Right lung (tissue), 10 donors: Measurements from ENCODE around the gene KRT3. TPM values are rescaled to one million over a fixed set of nuclear protein-coding genes. Genes with fewer than 3 reads are reported as not detected.

Experiments
- DNase-seq, 2 donors: peaks; one replicate each; pipeline ENCODE4 v3.0.0-alpha.2; 2013
- long read RNA-seq, 8 donors: transcript quantifications; one replicate each; lab custom pipeline, GENCODE V29; 2026
- polyA plus RNA-seq, 5 donors: library from polyadenylated mRNA; unstranded; fragments of 120-200 nt; gene quantifications; one replicate each; pipeline versions ENCODE4 v1.2.1 to v1.2.3, GENCODE V29; 2013; ENCODE audit warnings: inconsistent platforms in 1 of 5, low replicate concordance in 1 of 5; ENCODE audit not compliant: insufficient read length in 5 of 5, insufficient read depth in 1 of 5

Gene KRT3
- polyA plus RNA-seq, result not detected
- long read RNA-seq, donor 1, result 0 reads
- long read RNA-seq, donor 2, result 0 reads
- long read RNA-seq, donor 3, result 0 reads
- long read RNA-seq, donor 4, result 0 reads
- long read RNA-seq, donor 5, result 0 reads
- long read RNA-seq, donor 6, result 0 reads
- long read RNA-seq, donor 7, result 0 reads
- long read RNA-seq, donor 8, result 0 reads

GRCh38 chr12:52795694-52796428 lies at the start of gene KRT3:
KRT3 (minus strand) TSS chr12:52796117; CDS start chr12:52796042, 75 bp downstream.
- DNase-seq, result no peak

GRCh38 chr12:52844386-52844785 lies 48.5 kb upstream of the KRT3 start:
- DNase-seq, result no peak

DNA sequence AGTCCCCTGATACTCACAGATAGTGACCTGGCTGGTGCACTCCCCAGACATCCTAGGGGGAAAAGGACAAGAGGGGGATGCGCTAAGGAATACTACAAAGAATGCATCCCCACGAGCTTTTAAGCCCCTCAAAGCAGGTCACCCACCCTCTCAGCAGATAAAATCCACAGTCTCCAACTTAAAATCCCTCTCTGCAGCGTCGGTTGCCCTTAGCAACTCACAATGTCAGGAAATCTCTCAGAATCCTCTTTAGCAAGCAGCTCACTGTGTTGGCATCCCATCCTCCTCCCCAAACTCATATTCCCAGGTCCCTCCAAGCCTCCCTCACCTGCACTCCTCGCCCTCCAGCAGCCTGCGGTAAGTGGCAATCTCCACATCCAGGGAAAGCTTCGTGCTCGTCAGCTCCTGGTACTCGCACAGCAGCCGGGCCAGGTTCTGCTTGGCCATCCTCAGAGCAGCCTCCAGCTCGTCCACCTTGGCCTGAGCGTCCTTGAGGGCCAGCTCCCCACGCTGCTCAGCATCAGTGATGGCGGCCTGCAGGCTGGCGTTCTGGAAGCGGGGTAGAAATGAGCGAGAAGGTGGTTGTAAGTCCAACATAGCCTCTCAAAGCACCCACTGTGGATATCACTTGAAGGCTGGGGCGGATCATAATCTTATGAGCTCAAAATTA lies 43.7 kb upstream of the KRT3 start:
- no peak for DNase-seq

DNA sequence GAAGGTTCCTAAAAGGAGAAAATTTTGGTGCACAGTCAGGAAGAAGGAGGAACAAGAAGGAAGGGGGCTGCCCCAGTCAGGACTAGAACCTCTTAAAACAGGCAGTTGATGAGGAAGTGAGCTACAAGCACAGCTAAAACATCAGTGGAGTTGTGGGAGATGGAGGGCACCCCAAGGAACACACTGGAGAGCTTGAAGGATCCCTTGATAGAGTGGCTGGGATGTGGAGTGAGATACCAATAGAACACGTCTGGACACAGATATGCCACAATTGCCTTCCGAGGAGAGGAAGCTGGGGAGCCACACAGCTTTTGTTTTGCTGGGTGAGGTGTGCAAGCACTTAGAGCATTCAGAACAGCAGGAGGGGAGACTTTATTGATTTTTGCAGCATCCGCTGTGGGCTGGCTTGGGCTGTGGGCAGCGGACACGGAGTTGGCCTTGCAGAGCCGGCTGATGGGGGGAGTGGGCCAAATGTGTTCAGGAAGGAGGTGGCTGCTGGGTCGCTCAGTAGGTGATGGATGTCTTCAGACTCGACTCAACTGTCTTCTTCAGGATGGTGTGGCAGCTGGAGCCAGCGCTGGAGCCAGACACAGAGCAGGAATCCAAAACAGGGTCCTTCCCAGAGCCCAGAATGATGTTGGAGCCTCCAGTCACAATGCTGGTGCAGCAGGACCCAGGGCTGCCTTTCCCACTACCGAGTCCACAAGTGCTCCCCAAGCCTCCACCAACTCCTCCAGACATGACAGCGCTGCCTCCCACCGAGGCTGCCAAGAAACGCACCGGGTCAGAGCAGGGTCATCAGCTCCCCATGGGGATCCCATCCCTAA lies 42.9 kb upstream of the KRT3 start:
- no peak for DNase-seq

GRCh38 chr12:52837781-52838608 lies 42.1 kb upstream of the KRT3 start:
- DNase-seq, result no peak

DNA sequence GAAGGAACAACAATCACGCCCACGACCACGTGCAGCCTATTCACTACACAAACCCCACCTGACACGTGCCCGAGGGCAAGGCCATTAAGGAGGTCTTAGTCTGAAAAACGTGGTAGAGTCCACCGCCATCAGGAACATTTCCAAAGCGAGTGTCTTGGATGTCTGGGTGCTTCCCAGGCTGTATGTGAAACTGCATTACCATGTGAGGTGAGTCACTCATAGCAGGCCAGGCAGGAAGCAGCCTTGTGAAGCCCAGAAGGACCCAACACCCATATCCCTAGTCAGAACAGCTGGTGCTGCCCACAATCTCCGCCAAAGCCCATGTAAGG lies 41.5 kb upstream of the KRT3 start:
- no peak for DNase-seq

- no peak for DNase-seq
Measured at GRCh38 chr12:52836491-52837412, 40.8 kb upstream of the KRT3 start.

DNA sequence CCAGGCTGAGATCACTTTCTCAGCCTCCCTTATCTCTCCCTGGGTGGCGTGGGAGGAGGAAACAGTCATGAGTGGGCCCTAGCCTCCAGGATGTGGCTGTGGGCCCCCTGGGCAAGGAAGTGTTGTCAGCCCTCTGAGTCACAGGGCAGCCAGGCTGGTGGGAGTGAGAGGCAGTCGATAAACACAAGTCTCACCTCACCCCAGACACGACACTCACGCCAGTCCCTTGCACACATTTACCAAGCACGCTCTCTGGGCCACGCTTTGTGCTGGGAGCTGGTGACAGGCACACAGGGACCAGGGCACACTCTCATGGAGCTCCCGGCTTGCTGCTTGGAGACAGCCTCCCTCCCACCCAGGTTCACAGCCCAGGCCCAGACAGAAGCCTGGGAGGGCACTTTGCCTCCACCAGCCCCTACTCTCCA lies 40.1 kb upstream of the KRT3 start:
- no peak for DNase-seq

GRCh38 chr12:52835271-52836041 lies 39.5 kb upstream of the KRT3 start:
- no peak for DNase-seq

- DNase-seq, result no peak
Measured at GRCh38 chr12:52834727-52835001, 38.7 kb upstream of the KRT3 start.

GRCh38 chr12:52833922-52834726 lies 38.2 kb upstream of the KRT3 start, which contains the start of gene KRT79:
KRT79 (minus strand) TSS chr12:52834311; CDS start chr12:52834260, 51 bp downstream.
- no peak for DNase-seq

GRCh38 chr12:52832985-52833905 lies 37.3 kb upstream of the KRT3 start:
- no peak for DNase-seq

DNA sequence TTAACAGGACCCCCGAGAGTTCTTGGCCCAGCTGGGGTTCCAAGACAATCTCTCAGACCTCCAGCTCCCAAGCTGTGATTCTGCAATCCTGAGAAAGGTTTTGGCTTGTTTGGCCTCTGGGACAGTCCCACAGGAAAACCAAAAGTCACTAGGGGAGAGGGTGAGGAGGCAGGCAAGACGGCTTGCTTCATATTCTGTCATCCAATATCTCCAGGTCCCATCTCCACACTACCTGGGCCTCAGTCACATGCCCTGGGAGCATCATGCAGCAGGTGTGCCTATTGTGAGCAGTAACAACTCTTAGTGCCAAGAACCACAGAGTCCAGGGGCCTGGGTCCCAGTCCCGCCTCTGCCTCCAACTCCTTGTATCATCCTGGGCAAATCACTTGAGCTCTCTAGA lies 36.5 kb upstream of the KRT3 start:
- DNase-seq, result no peak

- DNase-seq, result no peak
Measured at GRCh38 chr12:52831251-52831650, 35.3 kb upstream of the KRT3 start.

DNA sequence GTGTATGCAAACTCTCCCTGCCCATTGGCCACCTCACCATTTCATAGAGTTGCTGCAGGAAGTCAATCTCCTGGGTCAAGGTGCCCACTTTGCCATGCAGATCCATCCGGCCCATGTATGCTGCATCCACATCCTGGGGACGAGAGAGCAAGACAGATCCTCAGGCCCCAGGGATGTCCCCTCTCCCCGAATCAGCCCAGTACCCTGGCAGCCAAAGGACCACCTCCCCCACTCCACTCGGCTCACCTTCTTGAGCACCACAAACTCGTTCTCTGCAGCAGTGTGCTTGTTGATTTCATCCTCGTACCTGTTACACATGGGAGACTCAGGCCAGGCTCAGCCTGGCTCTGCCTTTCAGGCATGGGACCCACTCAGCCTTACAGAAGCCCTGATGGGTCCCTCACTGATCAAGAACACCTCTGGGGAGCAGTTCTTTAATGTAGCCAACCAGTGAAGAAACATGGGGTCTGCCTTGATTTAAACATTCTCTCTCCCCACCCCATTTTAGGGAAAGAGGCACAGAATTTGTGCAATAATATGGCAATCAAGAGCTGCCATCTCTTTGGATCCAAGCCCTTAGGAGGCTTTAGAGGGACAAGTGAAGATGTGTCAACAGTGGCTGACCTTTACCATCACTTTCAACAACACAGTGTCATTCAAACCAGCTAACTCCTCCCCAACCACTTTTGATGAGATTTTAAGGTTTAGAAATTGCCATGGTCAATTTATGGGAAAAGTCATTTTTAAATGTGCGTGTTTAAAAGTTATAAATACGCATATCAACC lies 34.3 kb upstream of the KRT3 start:
- no peak for DNase-seq

DNA sequence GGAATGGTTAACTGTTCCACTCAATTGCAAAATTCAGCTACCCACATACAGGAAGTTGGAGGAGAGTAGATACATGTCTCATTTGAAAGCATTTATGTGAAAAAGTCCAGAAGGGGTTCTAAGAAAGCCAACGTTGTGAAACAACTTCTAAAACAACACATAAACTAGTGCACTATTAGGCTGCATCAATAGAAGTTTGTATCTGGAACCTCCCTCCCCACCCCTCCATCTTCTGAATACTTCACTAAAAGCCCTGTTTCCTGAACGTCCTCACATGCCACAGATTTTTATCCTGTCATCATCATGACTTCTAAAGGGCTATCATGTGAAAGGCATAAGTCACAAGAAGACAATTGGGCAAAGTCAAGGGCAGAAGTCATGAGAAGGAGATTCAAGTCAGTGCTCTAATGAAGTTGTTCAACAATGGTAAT lies 32.7 kb upstream of the KRT3 start:
- no peak for DNase-seq

DNA sequence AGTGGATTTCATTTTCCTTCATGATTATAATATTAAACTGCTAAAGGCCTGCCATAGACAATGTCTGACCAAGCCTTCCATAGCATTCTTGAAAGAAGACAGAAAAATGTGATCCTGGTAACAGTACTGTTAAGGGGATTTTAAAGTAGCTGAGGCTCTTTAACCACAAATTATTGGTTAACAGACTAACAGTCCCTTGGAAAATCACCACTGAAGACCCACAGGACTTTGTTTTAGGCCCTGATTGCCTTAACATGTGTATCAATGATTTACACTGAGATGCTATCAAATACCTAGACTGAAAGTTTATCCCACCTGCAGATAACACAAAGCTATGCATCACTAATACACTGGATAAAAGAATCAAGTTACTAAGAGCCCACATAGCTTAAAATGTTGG lies 32.2 kb upstream of the KRT3 start:
- DNase-seq, result no peak
